HG03039 (cell line): ENCODE data around the gene MITD1.
"Not testable (repeated sequence)": the region's sequence is repeated elsewhere in the genome, so short reads cannot be mapped to it uniquely, and the experiment has no call there.

Source experiments
- ATAC-seq: cut with Tn5 transposase; IDR thresholded peaks from one replicate; pipeline ENCODE4 v1.9.1; 2021; ENCODE audit warnings: mild to moderate bottlenecking, moderate library complexity; ENCODE audit not compliant: unreplicated experiment

Gene MITD1

DNA sequence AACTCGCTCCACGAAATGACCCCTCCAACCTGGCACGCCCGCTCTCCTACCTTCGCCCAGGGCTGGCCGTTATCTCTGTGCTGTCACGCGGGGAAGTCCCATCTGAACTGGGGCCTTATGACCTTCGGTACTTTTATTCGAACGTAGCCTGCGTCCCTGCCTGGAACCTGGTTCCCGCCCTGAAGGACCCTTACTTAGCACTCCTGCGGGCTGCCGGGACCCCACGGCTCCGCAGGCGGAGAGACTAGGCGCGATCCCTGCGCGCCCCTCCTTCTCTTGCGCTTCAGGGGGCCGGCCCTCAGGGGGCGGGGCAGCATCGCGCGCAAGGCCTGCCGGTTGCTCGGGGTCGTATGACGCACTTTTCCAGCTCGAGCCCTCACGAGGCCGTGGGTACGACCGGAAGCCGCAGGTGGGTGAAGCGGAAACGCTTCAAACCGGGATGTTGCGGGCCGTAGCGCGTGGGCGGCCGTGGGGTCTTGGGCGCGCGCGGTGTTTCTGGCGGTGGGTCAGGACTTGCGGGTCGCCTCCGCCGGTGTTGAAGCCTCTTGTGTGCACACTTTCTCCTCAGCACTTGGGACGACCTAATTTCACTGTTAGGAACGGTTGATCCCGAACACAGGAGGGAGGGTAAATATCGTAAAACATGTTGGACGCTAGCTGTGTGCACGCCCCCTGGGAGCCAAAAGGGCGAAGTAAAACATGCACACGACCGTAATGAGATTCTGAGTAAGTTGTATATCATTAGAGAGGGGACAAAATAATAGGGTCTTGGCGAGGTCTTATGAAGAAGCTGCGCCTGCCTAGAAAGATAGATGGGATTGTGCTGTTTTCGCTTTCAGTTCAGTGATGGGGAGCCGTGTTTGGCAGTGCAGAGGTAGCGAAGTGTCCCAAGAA lies 26.0 kb downstream of the MITD1 start, which contains the start of the genes LIPT1 and TSGA10:
LIPT1 (plus strand) TSS at position 325 of the 894 bp plus-strand sequence. CDS start 6,991 bp downstream, outside the sequence.
TSGA10 (minus strand) TSS at position 300 of the 894 bp plus-strand sequence. CDS start 45,503 bp downstream, outside the sequence.
- peak; percentile 94 for ATAC-seq

DNA sequence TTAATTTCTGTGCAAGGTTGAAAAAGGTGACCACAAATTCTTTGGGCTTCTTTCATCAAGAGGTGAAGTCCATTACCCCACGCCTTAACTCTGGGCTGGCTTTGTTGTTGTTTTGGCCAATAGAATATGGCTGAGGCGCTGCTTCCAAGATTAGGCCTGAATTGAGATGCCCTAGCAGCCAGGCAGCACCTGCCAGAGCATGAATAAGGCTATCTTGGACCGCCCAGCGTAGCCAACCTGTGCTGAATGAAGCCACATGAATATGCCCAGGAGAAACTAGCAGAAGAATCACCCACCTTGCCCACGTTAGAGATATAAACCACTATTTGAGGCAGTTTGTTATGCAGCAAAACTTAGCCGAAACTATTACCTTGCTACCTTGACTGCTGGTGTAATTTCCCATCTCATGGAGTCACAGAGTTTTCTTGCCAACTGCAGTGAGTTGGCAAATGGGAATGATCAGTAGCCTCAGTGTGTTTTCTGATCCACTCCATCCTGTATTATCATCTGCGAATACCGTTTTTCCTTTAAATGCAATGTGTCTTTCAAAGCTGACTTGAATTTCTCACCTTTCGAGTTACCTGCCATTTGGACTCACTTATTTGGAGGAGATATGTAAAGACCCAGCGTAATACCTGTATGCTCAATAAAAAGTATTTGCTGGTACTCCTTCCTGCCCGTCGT lies 26.8 kb downstream of the MITD1 start:
- no peak for ATAC-seq

DNA sequence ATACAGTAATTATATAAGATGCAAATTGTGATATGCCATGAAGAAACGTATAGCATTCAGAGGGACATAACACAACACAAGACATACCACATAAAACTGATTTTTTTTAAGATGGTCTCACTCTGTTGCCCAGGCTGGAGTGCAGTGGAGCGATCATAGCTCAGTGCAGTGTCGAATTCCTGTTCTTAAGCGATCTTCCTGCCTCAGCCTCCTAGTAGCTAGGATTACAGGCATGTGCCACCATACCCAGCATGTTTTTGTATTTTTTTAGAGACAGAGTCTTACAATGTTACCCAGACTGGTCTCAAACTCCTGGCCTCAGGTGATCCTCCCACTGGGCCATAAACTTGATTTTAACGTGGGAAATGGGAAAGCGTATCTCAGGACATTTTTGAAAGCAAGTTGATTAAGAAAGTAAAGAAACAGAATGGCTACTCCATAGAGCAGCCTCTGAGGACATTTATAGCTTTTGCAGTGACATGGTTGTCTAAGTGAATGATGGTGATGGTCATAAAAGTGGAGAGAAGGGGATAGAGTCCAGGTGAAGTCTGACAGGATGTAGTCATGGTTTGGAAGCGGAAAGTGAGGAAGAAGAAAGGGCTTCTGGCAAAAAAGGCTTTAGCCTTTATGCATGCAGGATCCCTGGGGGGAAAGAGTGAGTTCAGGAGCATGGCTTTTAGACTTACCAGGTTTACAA lies 28.5 kb downstream of the MITD1 start:
- no peak for ATAC-seq

DNA sequence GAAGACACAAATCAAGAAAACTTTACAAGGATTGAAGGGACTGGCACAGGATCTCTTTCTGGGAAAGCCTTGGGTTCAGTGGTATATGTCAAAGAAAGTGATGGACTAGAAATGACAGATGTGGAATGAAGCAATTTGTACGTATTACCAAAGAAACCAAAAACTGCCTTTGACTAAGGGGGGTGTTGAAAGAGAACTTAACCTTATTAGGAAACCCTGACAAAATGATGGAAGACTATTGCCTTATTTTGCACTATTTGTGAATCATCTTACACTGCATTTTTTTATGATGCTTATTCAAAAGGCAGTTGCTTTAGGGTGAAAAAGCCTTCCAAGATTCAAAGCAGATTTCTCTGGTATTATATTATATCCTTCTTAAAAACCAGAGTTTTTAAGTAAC lies 30.2 kb downstream of the MITD1 start:
- ATAC-seq: no peak

DNA sequence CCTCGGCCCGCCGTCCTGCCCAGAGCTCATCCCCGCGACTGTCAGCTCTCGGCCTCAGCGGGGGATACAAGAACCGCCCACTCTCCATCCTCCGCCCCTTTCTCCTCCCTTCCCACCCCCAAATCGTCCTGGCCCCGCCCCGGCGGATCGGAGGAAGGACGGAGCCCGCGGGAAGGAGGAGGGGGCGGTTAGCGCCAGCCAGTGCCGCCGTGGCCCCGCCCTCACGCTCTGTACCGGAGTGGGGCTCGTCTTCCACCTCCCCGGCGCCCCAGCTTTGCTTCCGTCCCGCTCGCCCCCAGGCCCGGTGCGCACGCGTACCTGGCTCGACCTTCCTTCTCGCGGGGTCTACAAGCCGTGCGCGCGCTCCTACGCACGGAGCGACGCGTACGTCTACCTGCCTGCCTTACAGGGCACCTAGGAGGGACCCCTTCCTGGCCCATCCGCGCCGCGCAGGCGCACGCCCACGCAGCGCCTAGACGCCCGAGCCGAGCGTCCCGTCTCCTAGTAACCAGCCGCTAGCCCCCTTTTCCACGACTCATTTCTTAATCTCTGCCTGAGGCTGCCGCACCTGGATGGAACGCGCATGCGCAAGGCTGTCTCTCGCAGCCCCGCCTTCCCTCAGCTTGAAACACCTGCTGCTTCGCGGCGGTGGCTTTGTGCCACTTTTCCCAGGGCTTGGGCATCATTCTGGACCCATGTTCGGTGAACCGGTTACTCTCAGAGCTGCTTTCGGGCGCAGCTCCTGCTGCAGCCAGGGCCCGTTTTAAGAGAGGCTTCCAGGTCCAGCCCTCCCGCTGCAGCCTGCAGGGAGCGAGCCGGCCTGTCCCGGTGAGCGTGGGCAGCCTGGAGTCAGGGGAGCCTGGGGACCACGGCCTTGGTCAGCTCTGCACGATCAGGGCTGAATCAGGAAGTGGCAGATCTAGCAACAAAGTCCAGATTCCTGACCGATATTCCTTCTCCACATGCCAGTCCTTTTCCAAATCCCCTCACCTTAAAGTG lies 39.4 kb downstream of the MITD1 start, which contains the start of gene C2orf15:
C2orf15 (plus strand) TSS at position 598 of the 999 bp plus-strand sequence. CDS start 8,852 bp downstream, outside the sequence.
- ATAC-seq: peak; percentile 84

DNA sequence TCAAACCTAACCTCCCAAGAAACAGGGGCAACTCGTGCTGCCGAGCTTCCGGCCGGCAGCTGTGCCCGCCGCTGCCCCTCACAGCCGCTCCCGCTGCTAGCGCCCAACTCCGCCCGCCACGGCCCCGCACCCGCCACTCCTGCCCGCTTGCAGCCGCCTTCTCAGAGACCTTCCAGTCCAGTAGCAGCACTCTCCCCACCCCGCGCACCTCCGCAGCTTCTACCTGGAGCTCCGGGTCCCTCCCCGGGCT lies 40.1 kb downstream of the MITD1 start:
- ATAC-seq: peak; percentile 23

DNA sequence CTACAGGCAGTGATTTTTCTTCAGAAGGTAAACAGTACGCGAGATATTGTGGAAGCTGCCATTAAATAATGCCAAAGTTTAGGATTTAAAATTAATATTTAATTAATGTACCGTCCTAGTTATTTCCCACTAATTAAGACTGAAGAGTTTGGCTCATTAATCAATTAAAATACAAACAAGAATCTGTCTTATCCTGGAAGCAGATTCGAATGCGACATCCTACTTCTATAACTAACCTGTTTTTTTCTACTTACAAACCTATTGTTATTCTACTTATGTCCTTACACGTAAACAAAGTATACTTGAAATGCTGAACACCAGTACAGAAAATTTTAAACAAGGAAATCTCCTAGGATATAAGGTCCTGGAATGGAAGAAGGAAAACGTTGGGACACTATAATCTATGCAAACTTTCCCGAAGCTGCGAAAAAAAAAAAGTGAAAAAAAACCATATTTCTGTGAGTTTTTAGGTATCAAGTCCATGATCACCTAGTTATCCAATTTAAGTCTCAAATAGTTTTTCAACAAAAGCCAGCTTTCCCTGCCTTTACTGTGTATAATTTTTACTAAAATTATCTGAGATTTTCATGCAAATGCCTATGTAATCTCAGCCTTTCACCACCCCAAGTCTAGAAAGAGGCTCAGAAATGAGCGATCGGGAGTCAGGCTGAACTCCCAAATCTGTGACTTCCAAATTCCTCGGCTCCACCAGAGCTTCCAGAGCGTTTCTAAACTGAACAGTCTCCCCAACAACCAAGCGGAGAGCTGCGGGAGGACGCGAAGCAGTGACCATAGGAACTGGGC lies 40.6 kb downstream of the MITD1 start:
- ATAC-seq: no peak

DNA sequence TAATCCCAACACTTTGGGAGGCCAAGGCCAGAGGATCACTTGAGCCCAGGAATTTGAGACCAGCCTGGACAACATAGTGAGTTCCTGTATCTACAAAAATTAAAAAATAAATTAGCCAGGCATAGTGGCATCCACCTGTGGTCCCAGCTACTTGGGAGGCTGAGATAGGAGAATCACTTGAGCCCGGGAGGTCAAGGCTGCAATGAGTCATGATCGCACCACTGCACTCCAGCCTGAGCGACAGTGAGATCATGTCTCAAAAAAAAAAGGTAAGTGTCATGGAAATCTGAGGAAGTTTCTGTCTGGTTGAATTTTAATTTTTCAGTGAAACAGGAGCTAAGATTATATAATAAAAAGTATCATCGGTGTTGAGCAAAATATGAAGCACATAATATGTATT lies 41.9 kb downstream of the MITD1 start:
- no peak for ATAC-seq

DNA sequence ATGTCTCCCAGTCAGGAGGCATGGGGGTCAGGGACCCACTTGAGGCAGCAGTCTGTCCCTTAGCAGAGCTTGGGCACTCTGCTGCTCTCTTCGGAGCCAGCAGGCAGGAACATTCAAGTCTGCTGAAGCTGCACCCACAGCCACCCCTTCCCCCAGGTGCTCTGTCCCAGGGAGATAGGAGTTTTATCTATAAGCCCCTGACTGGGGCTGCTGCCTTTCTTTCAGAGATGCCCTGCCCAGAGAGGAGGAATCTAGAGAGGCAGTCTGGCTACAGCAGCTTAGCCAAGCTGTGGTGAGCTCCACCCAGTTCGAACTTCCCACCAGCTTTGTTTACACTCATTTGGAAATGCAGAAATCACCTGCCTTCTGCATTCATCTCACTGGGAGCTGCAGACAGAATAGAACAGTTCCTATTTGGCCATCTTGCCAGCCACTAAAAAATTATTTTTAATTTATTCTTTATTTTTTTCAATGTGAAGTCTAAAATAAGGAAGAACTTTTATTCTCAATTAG lies 45.8 kb downstream of the MITD1 start:
- ATAC-seq: not testable (repeated sequence)

DNA sequence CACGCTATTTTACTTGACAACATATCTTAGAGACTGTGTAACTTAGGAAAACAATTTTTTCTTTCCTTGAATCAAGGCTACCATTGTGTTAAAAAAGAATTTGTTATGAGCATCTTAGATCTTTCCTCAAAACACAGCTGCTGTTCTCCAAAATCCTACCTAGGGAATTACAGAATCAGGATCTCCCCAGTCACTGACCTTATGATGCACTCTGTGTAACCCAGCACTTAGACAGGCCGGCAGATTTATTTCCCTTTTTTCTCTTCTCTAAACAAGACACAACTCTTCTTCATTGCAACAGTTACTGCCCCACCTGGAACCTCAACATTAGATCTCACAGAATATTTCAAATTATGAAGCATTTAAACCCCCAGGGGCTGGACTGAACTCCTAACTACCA lies 52.9 kb downstream of the MITD1 start:
- no peak for ATAC-seq
